ENCODE results near the gene EPN3.

The EPN3 gene

DNA sequence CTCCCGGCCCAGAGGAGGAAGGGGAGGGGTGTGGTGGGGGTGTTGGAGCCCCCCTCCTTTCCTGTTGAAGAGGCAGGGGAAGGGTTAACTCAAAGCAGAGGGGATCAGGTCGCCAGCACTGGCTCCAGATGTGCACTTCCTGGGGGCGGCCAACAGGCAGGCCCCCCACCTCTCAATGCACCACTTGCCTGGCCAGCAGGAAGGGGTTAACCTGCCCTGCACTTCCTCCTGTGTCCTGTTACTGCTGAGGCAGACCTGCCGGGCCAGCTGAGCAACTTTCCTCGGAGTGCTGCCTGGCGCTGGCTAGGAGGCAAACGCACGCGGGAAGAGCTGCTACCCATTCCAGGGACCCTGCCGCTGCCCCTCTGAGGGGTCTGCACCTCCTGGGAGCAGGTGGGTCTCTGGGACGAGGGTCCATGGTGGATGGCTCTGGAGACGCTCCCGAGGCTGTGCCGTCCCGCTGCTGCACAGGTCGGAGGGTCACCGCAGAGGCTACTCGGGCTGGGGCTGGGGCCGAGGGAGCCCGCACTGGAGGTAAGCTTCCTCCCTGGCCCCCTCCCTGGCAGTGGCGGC lies at the start of gene EPN3:
Gene EPN3, plus strand, starts transcription at position 284 of the 573 bp plus-strand sequence. CDS start 3,822 bp downstream, outside the sequence.
- DNase-seq, result no peak

DNA sequence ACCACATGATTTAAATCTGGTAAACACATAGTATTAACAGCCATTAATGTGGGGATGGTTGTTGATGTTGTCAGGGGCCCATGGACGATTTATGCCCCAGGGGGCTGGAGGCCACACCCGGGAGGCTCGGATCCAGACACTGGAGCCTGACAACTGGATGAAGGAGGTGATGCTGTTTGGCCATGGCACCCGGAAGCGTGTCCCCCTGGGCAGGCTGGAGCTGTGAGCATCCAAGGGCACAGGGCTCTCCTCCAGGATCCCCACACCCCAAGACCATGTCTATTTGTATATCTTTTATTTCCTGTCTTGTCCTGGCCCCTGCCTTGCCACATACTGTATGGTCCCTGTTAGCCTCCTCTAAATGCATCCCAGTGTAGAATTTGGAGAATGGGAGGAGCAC lies 49.3 kb upstream of the EPN3 start:
- DNase-seq, result no peak

DNA sequence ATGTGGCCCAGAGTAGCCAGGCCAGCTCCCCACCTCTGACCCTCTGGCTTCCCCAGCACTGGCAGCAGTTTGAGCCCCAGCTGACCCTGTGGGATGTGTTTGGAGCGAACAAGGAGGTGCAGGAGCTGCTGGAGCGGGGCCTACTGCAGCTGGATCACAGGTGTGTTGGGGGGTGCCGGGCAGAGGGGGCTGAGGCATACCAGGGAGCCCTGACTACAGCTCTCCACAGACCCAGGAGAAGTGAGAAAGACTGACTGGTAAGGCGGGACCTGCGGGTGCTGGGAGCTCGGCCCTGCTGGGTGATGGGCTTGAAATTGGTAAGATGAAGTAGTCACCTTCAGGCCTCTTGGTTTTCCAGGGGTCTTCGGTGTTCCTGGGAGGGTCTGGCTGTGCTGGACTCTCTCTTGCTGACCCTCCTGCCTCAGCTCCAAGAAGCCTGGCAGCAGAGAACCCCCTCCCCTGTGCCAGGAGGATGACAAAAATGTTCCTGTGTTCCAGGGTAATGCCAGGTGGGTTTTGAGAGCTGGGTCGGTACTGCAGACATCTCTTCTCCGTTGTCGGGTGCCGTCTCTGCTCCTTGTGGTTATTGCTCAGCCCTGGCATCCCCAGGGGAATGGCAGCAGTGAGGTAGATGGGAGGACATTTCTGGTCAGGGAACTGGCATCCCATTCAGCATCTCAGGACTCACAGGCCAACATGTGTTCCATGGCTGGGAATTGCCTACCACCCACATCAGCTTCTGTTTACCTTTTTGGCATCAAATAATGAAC lies 48.0 kb upstream of the EPN3 start:
- DNase-seq, result no peak

DNA sequence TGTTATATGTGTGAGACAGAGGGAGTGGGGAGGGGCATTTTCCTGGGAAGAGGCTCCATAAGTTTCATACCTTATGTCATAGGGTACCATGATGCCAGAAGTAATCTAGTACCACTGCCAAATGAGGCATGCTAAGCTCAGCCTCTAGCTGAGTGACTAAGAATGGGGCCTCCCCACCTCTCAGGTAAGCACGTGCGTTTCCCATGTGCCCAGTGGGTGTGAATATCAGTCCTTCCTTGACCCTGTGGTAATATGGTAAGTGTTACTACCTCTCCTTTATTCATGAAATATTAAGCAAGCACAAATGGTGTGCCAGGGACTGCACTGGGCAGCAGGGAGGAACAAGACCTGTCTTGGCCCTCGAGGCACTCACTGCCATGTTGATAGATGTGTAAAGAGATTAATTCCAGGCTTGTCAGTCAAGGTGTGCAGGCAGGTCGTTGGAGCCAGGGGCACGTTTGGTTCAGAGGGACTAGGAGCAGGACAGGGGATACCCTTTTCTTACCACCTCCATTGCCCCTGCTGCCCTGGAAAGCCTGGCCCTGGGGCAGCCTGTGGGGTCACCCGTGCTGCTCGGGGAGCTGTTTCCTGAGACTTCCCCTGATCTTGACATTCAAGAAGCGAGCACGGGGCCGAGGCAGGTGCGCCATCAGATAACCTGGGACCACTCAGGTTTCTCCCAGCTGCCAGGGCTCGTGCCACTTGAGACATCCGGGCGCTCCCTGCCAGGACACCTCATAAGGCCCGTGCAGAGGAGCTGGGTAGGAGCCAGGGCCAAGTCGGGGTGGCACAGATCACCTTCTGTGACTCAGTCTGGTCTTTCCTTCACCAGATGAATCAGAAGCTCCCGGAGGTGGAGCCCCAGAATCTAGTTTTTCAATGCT lies 45.1 kb upstream of the EPN3 start:
- no peak for DNase-seq

DNA sequence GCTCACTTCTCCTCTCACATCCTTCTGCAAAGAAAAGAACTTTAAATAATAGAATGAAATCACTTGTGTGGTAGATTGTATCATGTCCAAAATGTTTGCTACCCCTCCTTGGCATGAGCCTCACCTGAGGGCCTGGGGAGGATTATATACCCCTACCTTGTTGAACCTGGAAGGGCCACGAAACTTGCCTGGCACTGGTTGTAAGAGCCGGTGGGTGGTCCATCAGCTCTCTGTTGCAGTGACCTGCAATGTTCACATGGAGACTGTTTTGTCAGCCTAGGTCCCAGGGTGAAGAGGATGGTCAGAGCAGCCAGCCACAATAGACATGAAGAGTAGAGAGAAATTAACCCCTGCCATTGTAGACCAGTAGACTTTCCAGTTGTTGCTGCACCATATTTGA lies 43.7 kb upstream of the EPN3 start:
- DNase-seq, result no peak

DNA sequence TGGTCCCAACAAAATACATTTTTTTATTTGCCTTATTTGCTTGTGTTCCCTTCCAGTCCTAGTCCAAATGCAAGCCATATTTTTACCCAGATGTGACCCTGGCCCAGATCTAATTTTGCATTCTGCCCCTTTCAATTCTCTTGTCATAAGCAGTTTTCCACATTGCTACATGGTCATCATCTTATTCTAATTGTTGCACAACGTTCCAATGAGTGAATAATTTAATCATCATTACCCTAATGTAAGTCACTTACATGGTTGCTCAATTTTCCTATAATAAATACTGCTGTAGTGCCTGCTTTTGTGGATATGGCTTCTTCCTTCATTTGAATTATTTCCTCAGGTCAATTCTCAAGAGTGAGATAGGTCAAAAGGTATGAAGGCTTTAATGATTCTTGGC lies 41.0 kb upstream of the EPN3 start:
- DNase-seq, result no peak

DNA sequence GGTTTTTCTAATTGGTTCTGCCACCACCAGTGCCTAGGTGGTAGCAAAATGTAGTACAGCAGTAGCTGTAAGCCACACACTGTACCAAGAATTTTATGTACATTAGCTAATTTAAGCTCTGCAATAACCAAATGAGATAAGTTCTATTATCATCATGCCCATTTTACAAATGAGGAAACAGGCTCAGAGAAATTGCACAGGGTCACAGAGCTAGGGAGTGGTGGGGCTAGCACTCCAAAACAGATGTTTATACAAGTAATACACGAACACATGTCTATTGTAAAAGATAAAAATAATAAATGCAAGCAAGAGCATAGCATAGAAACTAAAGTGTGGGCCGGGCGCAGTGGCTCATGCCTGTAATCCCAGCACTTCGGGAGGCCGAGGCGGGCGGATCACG lies 40.3 kb upstream of the EPN3 start:
- no peak for DNase-seq

DNA sequence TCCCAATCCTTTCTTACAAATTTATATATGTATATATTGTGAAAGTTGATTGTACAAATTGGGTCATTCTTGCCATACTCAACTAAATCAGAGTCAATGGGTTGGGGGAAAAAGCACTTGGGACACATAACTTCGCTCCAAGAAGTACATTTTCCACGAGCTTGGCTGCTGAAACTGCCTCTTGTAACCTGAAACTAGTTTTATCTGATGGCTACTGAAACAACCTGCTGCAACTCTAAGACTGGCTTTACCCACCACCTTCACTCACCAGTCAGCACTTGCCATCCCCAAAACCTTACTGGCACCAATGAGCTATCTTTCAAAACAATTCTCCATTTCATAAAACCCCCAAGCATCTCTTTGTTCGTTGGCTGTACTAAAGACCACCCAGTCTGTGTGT lies 38.8 kb upstream of the EPN3 start:
- no peak for DNase-seq

DNA sequence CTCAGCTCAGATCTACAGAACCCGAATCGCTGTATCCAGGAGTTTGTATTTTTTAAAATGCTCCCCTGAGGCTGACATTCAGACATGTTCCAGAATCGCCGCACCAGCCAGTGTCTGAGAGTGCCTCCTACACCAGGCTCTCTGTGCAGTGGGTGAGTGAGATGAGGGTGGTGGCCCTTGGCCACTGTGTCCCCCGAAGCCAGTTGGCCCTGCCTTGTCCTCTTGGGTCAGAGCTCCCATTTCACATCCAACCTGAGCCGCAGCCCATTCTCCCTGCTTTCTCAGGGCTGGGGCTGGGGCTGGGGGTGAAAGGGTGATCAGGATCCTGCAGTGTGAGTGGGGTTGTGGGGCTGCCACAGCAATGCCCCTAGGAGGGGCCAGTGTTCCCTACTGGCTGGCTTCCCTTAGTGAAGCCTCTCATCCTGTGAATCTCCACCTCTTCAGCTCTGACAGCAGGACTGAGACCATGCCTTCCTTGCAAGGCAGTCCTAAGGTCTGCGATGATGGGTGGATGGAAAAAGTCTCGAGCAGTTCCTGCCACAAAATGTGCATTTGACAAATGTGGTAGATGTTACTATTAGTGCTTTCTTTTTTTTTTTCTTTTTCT lies 37.2 kb upstream of the EPN3 start:
- no peak for DNase-seq

DNA sequence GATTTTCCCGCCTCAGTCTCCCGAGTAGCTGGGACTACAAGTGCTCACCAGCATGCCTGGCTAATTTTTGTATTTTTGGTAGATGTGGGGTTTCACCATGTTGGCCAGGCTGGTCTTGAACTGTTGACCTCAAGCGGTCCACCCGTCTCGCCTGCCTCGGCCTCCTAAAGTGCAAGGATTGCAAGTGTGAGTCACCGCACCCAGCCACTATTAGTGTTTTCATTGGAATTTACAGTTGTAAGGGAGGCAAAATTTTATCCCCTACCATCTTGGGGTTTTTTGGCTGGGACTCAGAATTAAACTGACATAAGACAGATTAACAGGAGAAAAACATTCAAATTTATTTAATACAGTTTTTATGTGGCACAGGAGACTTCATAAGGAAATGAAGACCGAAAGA lies 36.6 kb upstream of the EPN3 start:
- no peak for DNase-seq

DNA sequence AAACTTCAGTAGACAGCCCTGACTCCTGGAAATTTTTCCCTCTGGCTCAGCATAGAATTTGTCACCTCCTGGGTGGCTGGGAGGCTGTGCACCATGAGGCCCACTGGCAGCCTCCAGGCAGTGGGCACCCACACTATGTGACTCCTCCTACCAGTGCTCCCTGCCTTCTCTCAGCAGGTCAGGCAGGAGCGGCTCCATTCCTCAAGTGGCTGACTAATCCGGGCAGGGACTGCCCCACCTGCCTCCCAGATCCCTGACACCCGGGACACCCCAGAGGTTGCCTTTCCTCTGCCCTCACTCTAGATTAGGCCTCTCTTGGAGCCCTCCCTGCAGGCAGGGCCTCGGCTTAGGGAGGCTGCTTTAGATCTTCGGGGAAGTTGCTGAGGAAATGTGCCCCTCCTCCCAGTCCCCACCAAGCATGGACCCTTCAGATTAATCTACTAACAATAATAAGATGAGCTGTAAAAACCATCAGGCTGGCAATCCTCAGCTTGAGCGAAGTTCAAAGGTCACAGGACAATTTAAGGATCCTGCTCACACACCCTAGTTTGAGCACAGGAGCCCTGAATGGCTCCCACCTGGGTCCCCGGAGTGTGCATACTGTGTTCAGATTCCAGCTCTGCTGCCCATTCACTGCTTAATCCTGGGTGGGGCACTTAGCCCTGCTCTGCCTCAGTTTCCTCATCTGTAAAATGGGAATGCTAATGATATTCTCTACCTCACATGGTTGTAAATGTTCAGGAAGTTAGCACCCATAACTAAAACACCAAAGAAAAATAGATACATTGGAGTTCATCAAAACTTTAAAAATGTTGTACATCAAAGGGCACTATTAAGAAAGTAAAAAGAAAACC lies 34.3 kb upstream of the EPN3 start:
- no peak for DNase-seq

DNA sequence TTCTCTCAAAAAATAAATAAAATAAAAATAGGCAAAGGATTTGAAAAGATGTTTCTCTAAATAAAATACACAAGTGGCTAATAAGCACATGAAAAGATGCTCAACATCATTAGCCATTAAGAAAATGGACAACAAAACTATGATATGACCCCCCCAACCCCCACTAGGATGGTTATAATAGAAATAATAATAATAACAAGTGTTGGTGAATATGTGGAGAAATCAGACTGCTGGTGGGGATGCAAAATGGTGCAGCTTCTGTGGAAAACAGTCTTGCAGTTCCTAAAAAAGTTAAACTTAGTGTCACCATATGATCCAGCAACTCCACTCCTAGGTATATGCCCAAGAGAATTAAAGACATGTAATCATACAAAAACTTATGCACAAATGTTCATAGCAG lies 33.3 kb upstream of the EPN3 start:
- DNase-seq, result no peak

DNA sequence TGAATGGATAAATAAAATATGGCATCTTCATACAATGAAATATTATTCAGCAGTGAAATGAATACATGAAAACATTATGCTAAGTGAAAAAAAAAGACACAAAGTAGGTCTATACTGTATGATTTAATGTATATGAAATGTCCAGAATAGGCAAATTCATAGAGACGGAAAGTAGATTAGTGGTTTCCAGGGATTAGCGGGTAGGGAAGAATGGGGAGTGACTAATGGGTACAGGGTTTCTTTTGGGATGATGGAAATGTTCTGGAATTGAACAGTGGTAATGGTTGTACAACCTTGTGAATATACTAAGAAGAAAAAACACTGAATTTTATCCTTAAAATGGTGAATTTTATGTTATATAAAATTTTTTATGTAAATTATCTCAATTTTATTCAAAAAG lies 32.8 kb upstream of the EPN3 start:
- DNase-seq, result no peak

DNA sequence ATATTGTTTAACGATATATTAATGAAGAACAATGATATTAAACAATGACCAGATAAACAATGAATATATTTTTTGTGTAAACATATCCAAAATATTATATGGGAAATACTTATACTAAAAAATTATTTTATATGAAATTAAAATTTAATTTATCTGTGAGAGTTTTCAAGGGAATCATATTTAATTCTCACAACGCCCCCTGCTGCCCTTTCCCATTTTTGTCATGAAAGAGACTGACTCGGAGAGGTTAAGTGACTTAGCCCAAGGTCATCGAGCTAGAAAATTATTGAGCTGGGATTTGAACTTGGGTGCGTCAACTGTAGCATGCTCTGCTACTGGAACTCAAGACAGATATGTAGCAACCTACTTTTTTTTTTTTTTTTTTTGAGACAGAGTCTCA lies 31.5 kb upstream of the EPN3 start:
- no peak for DNase-seq

DNA sequence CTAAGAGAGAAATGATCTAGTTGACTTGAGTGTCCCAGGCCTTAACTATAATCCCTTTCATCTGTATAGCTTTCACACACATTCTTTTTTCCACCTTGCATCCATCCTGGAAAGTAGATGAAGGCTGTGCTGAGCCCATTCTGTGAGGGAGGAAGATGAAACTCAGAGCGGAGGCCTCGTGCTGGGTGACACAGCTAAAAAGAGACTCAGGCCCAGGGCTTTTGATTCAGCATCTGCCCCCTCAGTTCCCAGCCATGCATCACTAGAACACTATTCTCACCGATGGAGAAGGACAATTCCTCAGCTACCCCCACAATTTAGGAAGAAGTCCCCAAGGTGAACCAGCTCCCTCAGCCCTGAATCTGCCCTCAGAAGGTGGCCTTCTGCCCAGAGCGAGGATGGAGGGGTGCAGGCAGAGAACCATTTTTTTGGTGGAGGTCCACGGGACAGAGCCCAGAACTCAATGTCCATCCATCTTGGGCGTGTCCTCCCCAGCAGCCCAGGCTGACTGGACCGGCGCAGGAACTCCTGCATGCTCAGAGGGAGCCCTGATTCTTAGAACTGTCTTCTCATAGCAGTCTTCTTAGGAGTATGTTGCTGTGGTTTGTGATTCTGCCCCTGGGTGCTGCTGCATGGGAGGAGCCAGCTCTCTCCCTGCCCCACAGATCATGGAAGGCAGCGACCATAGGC lies 30.1 kb upstream of the EPN3 start:
- DNase-seq, result no peak

DNA sequence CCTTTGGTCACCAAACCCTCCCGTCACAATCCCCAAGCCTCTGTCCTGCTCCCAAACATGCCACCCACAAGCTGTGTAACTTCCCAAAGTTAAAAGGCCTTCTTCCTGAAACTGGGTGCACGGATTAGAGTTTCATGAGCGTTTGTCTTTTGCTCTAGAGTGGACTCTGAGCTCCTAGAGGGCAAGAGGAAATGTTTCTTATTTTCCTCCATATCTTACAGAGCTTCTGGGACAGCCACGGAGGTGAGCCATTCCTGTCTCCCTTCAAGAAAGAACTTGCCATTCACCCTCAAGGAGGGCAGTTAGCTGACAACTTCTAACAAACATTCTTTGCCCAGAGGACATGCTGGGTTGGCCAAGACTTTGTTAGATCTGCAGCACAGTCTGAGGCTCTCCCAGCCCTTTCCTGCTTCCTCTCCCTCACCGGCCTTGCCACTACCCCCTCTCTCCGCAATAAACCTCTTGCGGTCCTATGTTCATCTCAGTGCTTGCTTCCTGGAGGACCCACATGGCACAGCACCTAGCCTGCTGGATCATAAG lies 26.9 kb upstream of the EPN3 start:
- DNase-seq, result no peak

DNA sequence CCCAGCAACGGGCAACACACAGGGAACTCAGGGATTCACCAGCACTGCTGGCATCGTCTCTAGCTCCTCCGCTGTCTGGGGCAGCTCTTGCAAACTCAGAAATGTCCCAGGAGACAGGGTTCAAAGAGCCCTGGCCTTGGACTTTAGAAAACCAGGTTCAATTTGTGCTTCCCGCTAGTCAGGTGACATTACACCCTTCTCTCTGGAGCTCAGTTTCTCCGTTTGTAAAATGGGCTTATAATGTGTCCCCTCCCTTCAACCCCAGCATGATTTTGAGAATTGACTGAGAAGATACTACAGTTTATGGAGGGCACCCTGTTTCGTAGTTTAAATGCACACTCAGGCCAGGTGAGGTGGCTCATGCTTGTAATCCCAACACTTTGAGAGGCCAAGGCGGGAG lies 26.2 kb upstream of the EPN3 start:
- no peak for DNase-seq

DNA sequence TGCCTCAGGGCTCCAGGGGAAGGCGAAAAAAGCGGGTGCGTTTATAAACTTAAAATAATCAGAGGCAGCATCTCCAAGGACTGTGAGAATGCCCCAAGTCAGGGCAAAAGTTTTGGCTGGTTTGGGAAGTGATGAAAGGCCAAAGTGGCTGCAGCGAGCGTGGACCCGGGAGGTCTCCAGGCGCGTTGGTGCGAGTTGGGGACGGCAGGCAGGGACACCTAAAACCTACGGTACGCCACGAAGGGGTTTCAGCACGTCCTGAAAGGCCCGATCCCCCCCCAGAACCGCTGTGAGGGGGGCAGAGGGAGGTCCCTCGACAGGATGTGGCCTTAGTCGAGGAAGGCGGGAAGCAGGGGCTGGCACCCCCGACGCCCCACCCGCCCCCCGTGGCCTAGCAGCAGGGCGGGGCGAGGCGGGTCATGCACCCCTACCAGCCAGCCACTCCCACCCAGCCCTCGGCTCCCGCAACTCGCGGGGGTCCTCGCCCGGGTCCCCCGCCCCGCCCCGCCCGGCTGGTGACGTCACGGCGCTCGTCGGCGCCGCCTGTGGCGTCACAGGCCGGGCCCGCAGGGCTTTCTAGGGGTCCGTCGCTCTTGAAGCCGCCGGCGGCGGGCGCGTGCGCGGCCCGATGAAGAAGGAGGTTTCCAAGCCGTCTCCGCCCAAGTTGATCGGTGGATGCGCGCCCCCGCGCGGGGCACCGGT lies 24.5 kb upstream of the EPN3 start, which contains the start of gene MYCBPAP:
Gene MYCBPAP, plus strand, starts transcription at position 569 of the 702 bp plus-strand sequence. CDS start 236 bp downstream, outside the sequence.
- DNase-seq, result no peak

DNA sequence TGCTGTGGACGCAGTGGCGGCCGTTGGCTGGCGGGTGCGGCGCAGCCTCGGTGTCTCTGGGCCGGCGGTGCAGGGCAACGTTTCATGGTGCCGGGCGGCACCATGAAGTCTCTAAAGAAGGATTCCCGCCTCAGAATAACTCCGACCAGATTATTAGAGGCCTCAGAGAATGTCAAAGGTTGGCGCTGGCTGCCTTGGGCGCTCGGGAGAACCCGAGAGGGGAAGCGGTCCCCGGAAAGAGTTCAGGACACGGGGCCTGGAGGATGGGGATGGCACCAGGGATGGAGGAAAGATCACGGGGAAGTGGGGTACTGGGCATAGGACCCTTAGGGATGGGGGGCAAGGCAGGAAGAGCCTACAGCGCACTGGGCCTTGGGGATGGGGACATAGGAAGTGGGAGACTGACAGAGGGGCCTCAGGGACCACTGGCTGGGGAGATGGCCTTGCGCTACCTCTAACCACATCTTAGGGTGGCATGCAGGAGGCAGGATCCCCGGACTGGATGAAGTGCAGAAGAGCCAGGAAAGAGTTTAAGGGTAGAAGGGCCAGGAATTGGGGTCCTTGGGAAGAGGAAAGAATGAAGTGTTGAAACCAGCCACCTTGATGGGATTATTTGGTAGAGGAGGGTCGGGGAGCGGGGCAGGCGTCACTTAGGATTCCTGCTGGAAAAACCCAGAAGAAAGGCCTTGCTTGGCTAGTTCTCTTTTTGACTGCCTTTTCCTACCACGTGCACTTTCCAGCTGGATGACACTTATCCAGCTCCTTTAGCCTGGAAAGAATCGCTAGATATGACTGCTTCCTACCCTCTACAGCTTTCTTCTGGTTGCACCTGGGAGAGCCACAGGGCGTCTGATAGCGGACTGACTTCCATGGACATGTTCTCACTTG lies 23.7 kb upstream of the EPN3 start:
- DNase-seq, result no peak

DNA sequence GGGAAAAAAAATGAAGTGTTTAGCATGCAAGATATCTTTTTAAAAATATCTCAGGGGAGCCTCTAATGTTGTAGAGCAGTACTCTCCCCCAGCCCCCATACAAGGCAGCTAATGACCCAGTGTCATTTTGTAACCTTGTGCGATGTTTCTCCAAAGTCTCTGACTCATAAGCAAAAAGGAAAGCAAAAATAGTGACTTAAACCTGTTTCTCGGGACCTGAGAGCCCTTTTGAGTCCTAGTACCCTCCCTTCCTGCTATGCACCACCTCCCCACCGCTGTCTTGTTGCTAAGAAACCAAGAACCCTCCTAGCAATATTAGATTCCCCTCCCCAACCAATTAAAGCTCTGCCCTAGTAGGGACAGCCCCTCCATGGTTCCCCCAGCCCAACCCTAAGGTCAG lies 21.5 kb upstream of the EPN3 start:
- DNase-seq, result no peak

Measured in NCI-H2107 (cell line).